Lower leg skin (tissue), 4 donors: ENCODE measurements around the gene RASA2. TPM values are rescaled to one million over a fixed set of nuclear protein-coding genes. Genes with fewer than 3 reads are reported as not detected.
A peak's percentile ranks its signal among the peaks of the same experiment; 100 is the strongest.

Experiments
- DNase-seq, 2 donors: peaks; one replicate each; pipeline ENCODE4 v3.0.0-alpha.2; 2019; ENCODE audit warnings: low spot score in 2 of 2
- H3K4me3 ChIP-seq: fragments of 200-600 bp; sonication (generic); 2 replicates; pipeline ENCODE4 v1.5.1; 2017; ENCODE audit warnings: mild to moderate bottlenecking, low read depth; ENCODE audit not compliant: poor library complexity, severe bottlenecking
- POLR2A ChIP-seq, 2 donors: fragments of 450-650 bp; IDR thresholded peaks; one replicate each; pipeline ENCODE4 v1.6.1; 2016 to 2017; ENCODE audit warnings: antibody characterized with exemption in 2 of 2, mild to moderate bottlenecking in 1 of 2, moderate library complexity in 1 of 2
- WGBS, 2 donors: methylation state at CpG; one replicate each; pipeline ENCODE4 v1.1.5; 2018; 5-methylcytosine and 5-hydroxymethylcytosine counted together
- intact Hi-C: fragments of 100-400 bp; cut with DNase I; formaldehyde crosslinking; loops from one replicate; pipeline ENCODE4 v1.15.0; 2023; ENCODE audit warnings: low total_unique reads
- total RNA-seq, 4 donors: library from RNA; depleted of rRNA; stranded (reverse); fragments of >200 nt; gene quantifications; one replicate each; pipeline ENCODE4 v1.1.0, GENCODE V29; 2016
- TF ChIP-seq, protein P1 (sequence below), 3 donors: fragments of 450-650 bp; IDR thresholded peaks; one replicate each; pipeline ENCODE4 v1.5.1; 2016; ENCODE audit warnings: antibody characterized with exemption in 3 of 3, mild to moderate bottlenecking in 3 of 3, moderate library complexity in 2 of 3

Gene RASA2
- total RNA-seq, 4 donors from 2014 or later = 18.7 to 46.2 (median 21.2) TPM

DNA sequence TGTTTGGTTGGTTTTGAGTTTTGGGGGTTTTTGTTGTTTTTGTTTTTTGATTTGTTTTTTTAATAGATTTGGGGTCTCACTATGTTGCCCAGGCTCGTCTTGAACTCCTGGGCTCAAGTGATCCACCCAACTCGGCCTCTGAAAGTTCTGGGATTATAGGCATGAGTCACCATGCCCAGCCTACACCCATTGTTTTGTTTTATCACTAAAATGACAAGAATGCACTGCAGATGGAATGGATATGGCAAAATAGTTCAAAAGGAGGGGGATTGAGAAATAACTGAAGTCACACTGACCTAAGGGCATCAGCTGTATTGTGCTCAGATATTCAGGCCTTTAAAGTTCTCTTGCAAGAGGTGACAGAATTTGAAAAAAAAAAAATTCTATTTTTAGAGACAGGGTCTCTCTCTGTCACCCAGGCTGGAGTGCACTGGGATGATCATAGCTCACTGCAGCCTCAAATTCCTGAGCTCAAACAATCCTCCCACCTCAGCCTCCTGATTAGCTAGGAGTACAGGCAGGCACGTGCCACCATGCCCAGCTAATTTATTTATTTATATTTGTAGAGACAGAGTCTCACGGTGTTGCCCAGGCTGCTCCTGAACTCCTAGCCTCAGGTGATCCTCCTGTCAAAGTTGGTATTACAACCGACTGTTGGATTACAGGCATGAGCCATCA lies 4.4 kb upstream of the RASA2 start:
- no peak for TF ChIP-seq POLR2A (IDR thresholded peaks at IDR 0.05)
- TF ChIP-seq, protein P1, sequence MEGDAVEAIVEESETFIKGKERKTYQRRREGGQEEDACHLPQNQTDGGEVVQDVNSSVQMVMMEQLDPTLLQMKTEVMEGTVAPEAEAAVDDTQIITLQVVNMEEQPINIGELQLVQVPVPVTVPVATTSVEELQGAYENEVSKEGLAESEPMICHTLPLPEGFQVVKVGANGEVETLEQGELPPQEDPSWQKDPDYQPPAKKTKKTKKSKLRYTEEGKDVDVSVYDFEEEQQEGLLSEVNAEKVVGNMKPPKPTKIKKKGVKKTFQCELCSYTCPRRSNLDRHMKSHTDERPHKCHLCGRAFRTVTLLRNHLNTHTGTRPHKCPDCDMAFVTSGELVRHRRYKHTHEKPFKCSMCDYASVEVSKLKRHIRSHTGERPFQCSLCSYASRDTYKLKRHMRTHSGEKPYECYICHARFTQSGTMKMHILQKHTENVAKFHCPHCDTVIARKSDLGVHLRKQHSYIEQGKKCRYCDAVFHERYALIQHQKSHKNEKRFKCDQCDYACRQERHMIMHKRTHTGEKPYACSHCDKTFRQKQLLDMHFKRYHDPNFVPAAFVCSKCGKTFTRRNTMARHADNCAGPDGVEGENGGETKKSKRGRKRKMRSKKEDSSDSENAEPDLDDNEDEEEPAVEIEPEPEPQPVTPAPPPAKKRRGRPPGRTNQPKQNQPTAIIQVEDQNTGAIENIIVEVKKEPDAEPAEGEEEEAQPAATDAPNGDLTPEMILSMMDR (IDR thresholded peaks at IDR 0.05) = no peak
- whole genome bisulfite sequencing, 2 donors = 58 to 71% methylated on average over 5 of the region's 5 CpGs
- H3K4me3 ChIP-seq = no peak overlapping the region

GRCh38 chr3:141484701-141485287 lies 2.0 kb upstream of the RASA2 start:
- TF ChIP-seq POLR2A (IDR thresholded peaks at IDR 0.05) = no peak
- TF ChIP-seq, protein P1 (IDR thresholded peaks at IDR 0.05) = no peak
- WGBS, 2 donors = 95% methylated on average over 8 of the region's 8 CpGs
- no peak for DNase-seq
- intact Hi-C loops = no loop called here
- H3K4me3 ChIP-seq = no peak overlapping the region

More for the DNA sequence above, 4.4 kb upstream of the RASA2 start:
- no peak for DNase-seq
- intact Hi-C loops = no loop called here

- no peak for DNase-seq
- intact Hi-C loops = no loop called here
- 57 to 67% methylated on average over 10 of the region's 10 CpGs for WGBS, 2 donors
- TF ChIP-seq, protein P1 (IDR thresholded peaks at IDR 0.05) = no peak
- no peak for TF ChIP-seq POLR2A (IDR thresholded peaks at IDR 0.05)
- H3K4me3 ChIP-seq = no peak overlapping the region
Observed at GRCh38 chr3:141485641-141486495, 959 bp upstream of the RASA2 start.

DNA sequence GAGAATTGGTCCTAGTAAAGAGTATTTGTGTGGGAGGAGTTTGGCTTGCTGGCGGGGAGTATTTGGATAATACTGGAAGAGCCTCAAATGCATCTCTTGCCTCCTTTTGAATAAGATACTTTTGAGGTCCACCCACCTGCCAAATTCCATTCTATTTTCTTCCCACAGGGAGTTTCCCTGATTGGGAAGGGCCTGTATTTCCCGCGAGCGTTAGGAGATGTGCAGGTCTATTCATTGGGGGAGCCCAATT lies 406 bp upstream of the RASA2 start:
- no peak for DNase-seq
- TF ChIP-seq, protein P1 (IDR thresholded peaks at IDR 0.05) = no peak
- TF ChIP-seq POLR2A (IDR thresholded peaks at IDR 0.05) = no peak
- WGBS, 2 donors = 3% methylated on average over 4 of the region's 4 CpGs
- intact Hi-C loops = no loop called here
- H3K4me3 ChIP-seq = peak overlapping the region; percentile 29

- intact Hi-C loops = no loop called here
- H3K4me3 ChIP-seq = peak overlapping the region; percentile 99
- TF ChIP-seq, protein P1 (IDR thresholded peaks at IDR 0.05) = no peak
- TF ChIP-seq POLR2A (IDR thresholded peaks at IDR 0.05) = no peak
- peak; percentile 64 to 95 for DNase-seq
- 0 to 1% methylated on average over 24 to 39 of the region's 55 CpGs for WGBS, 2 donors
Observed at GRCh38 chr3:141487521-141488252, 860 bp downstream of the RASA2 start.
